GM23338 (cell line): ENCODE results near the gene CCDC183. TPM values are rescaled to one million over a fixed set of nuclear protein-coding genes. Genes with fewer than 3 reads are reported as not detected.

ENCODE experiments used
- ATAC-seq: fragments of 200-7000 bp; cut with Tn5 transposase; 3 replicates; pipeline ENCODE4 v1.9.1; 2020
- DNase-seq: peaks from one replicate; pipeline ENCODE4 v3.0.0-alpha.2; 2015; ENCODE audit warnings: low spot score
- H2AFZ ChIP-seq: fragments of 200-600 bp; sonication (generic); 2 replicates; pipeline ENCODE4 v1.8.0; 2016; ENCODE audit warnings: antibody characterized with exemption, mild to moderate bottlenecking, moderate library complexity
- H3F3A ChIP-seq: fragments of 200-600 bp; sonication (generic); replicated peaks from 2 replicates; pipeline ENCODE4 v1.8.0; 2017; ENCODE audit warnings: antibody characterized with exemption, mixed run types, low read depth
- H3K27ac ChIP-seq: fragments of 200-600 bp; sonication (generic); 2 replicates; pipeline ENCODE4 v1.6.1; 2016; ENCODE audit warnings: low read depth
- H3K27me3 ChIP-seq: fragments of 200-600 bp; sonication (generic); 2 replicates; pipeline ENCODE4 v1.8.0; 2016; ENCODE audit warnings: mild to moderate bottlenecking, mixed run types, moderate library complexity; ENCODE audit not compliant: insufficient read depth
- H3K36me3 ChIP-seq: fragments of 200-600 bp; sonication (generic); 2 replicates; pipeline ENCODE4 v1.8.0; 2016; ENCODE audit warnings: mild to moderate bottlenecking; ENCODE audit not compliant: insufficient read depth
- H3K4me1 ChIP-seq: fragments of 200-600 bp; sonication (generic); 2 replicates; pipeline ENCODE4 v1.8.0; 2016; ENCODE audit warnings: mild to moderate bottlenecking, moderate library complexity; ENCODE audit not compliant: insufficient read depth
- H3K4me2 ChIP-seq: fragments of 200-600 bp; sonication (generic); 2 replicates; pipeline ENCODE4 v1.7.1; 2017; ENCODE audit warnings: mixed run types
- H3K4me3 ChIP-seq: fragments of 200-600 bp; sonication (generic); 2 replicates; pipeline ENCODE4 v1.6.1; 2016; ENCODE audit warnings: mixed run types
- H3K79me2 ChIP-seq: fragments of 200-600 bp; sonication (generic); replicated peaks from 2 replicates; pipeline ENCODE4 v1.8.0; 2017; ENCODE audit warnings: mild to moderate bottlenecking; ENCODE audit not compliant: insufficient read depth
- H3K9me2 ChIP-seq: fragments of 200-600 bp; sonication (generic); 2 replicates; pipeline ENCODE4 v1.8.0; 2017; ENCODE audit not compliant: insufficient read depth
- H4K20me1 ChIP-seq: fragments of 200-600 bp; sonication (generic); replicated peaks from 2 replicates; pipeline ENCODE4 v1.8.0; 2017; ENCODE audit warnings: mild to moderate bottlenecking; ENCODE audit not compliant: insufficient read depth
- H3K27ac Mint-ChIP-seq: 2 replicates; pipeline ENCODE4 v1.8.0; 2020; ENCODE audit warnings: inconsistent platforms, mild to moderate bottlenecking, moderate library complexity, mixed read lengths
- H3K27me3 Mint-ChIP-seq: 3 replicates; pipeline ENCODE4 v1.8.0; 2022; ENCODE audit warnings: low read depth, mild to moderate bottlenecking, moderate library complexity, mixed read lengths, inconsistent platforms; ENCODE audit not compliant: insufficient read depth, poor library complexity
- H3K36me3 Mint-ChIP-seq: 3 replicates; pipeline ENCODE4 v1.8.0; 2021; ENCODE audit warnings: low read depth, mild to moderate bottlenecking, inconsistent platforms, moderate library complexity, mixed read lengths
- H3K4me1 Mint-ChIP-seq: 3 replicates; pipeline ENCODE4 v1.8.0; 2020; ENCODE audit warnings: mild to moderate bottlenecking, inconsistent platforms, mixed read lengths
- H3K4me3 Mint-ChIP-seq: 3 replicates; pipeline ENCODE4 v1.8.0; 2021; ENCODE audit warnings: moderate library complexity, mild to moderate bottlenecking, inconsistent platforms, mixed read lengths
- H3K9me3 Mint-ChIP-seq: 3 replicates; pipeline ENCODE4 v1.8.0; 2020; ENCODE audit warnings: moderate library complexity, mild to moderate bottlenecking, inconsistent platforms, mixed read lengths
- CREB1 ChIP-seq: fragments of 250-450 bp; sonication (Bioruptor Pico); IDR thresholded peaks from 2 replicates; pipeline ENCODE4 v1.5.0; 2020; ENCODE audit warnings: low read depth, mild to moderate bottlenecking, moderate library complexity
- CTCF ChIP-seq, 2 experiments: fragments of 200-600 bp in 1 of 2; sonication (generic) in 1 of 2; conservative IDR thresholded peaks; 2 replicates each; pipeline versions ENCODE4 v1.5.1 to v1.6.1; 2016 to 2017; ENCODE audit warnings: antibody characterized with exemption in 2 of 2, low read depth in 2 of 2, mild to moderate bottlenecking in 2 of 2, moderate library complexity in 1 of 2
- ETS1 ChIP-seq: IDR thresholded peaks from 2 replicates; pipeline ENCODE4 v1.6.1; 2016; ENCODE audit warnings: antibody characterized with exemption
- EZH2 ChIP-seq: fragments of 200-600 bp; sonication (generic); IDR thresholded peaks from one replicate; pipeline ENCODE4 v1.8.0; 2017; ENCODE audit warnings: antibody characterized with exemption, mild to moderate bottlenecking, low read depth; ENCODE audit not compliant: unreplicated experiment
- POLR2AphosphoS5 ChIP-seq: IDR thresholded peaks from 2 replicates; pipeline ENCODE4 v1.6.1; 2016; ENCODE audit warnings: antibody characterized with exemption, low read depth
- STAT1 ChIP-seq: IDR thresholded peaks from one replicate; pipeline ENCODE4 v1.6.1; 2016; ENCODE audit warnings: antibody characterized with exemption; ENCODE audit not compliant: unreplicated experiment
- ZNF114 ChIP-seq: fragments of 250-450 bp; sonication (Bioruptor Pico); IDR thresholded peaks from 2 replicates; pipeline ENCODE4 v1.5.0; 2020; ENCODE audit warnings: mild to moderate bottlenecking, moderate library complexity
- polyA plus RNA-seq: library from polyadenylated mRNA; unstranded; fragments of >200 nt; fragmentation: Nextera tagmentation; extraction: Ambion mirVana; gene quantifications from 2 replicates; pipeline ENCODE4 v1.2.1, GENCODE V29; 2016
- total RNA-seq: library from RNA; depleted of rRNA; stranded (reverse); fragments of >200 nt; shearing (Covaris generic); gene quantifications from 2 replicates; pipeline ENCODE4 v1.2.3, GENCODE V29; 2014

The CCDC183 gene
- total and polyA plus RNA-seq, 2 experiments from 2014 or later = 1.1 to 1.2 TPM

GRCh38 chr9:136789523-136789937 lies 6.6 kb upstream of the CCDC183 start:
- Histone ChIP-seq H3K79me2 (0 out of 2 replicates have a peak, but pooled peaks cover 4% of the 10 kb centered on the region), H2AFZ (no peak overlapping the region), H3K4me2 (no peak overlapping the region), H4K20me1 (peaks cover 14% of the 10 kb centered on the region), H3K4me3 (no peak overlapping the region), H3K36me3 (no peaks in the 10 kb centered on the region), H3K4me1 (peaks cover 4% of the 10 kb centered on the region; the same call in 1 of the 2 replicates), H3K9me2 (no peaks in the 10 kb centered on the region), H3K27me3 (no peaks in the 10 kb centered on the region), H3K27ac (no peak overlapping the region), H3F3A (0 out of 2 replicates have a peak, but pooled peaks cover 6% of the 10 kb centered on the region)
- Mint-ChIP-seq H3K27ac (no peak overlapping the region), H3K4me3 (no peak overlapping the region), H3K27me3 (peaks cover 13% of the 10 kb centered on the region), H3K36me3 (peaks cover 8% of the 10 kb centered on the region; the same call in 2 of the 3 replicates), H3K9me3 (no peaks in the 10 kb centered on the region), H3K4me1 (peaks cover 16% of the 10 kb centered on the region)
- DNase-seq = no peak
- no peak for TF ChIP-seq STAT1
- no peak for TF ChIP-seq ZNF114 (CRISPR knock-in tag)
- ATAC-seq = no peak

GRCh38 chr9:136790640-136791515 lies 5.3 kb upstream of the CCDC183 start, which contains the start of gene TMEM141:
TMEM141 (plus strand) TSS chr9:136791344; CDS start chr9:136791371, 27 bp downstream.
- H4K20me1 ChIP-seq = peaks cover 14% of the 10 kb centered on the region
- H3K36me3 ChIP-seq = no peaks in the 10 kb centered on the region
- H3K4me2 ChIP-seq = peak within 1 kb of the TSS; percentile 88
- Mint-ChIP-seq H3K9me3 (no peaks in the 10 kb centered on the region), H3K4me1 (peaks cover 18% of the 10 kb centered on the region), H3K27ac (peak within 1 kb of the TSS; percentile 94), H3K27me3 (peaks cover 17% of the 10 kb centered on the region), H3K4me3 (peak within 1 kb of the TSS; percentile 84), H3K36me3 (peaks cover 8% of the 10 kb centered on the region; the same call in 2 of the 3 replicates)
- DNase-seq (peak; percentile 100), ATAC-seq (peak; percentile 86)
- H2AFZ ChIP-seq = peak within 1 kb of the TSS; percentile 86; the same call in 1 of the 2 replicates
- peak within 1 kb of the TSS; percentile 91 for H3K4me3 ChIP-seq
- H3K4me1 ChIP-seq = peaks cover 4% of the 10 kb centered on the region
- TF ChIP-seq CREB1 (CRISPR knock-in tag) (0 out of 2 replicates have a peak, but pooled peaks have one; percentile 42), STAT1 (no peak), POLR2AphosphoS5 (peak; percentile 93)
- no peaks in the 10 kb centered on the region for H3K9me2 ChIP-seq
- 0 out of 2 replicates have a peak, but pooled peaks cover 6% of the 10 kb centered on the region for H3F3A ChIP-seq
- H3K79me2 ChIP-seq = 0 out of 2 replicates have a peak, but pooled peaks cover 4% of the 10 kb centered on the region
- H3K27me3 ChIP-seq = no peaks in the 10 kb centered on the region
- H3K27ac ChIP-seq = 0 out of 2 replicates have a peak within 1 kb of the TSS, but pooled peaks have one; percentile 26

GRCh38 chr9:136791516-136792276 lies 4.4 kb upstream of the CCDC183 start:
- peaks cover 12% of the 10 kb centered on the region for H3K4me1 ChIP-seq
- H3F3A ChIP-seq = 0 out of 2 replicates have a peak, but pooled peaks cover 6% of the 10 kb centered on the region
- no peaks in the 10 kb centered on the region for H3K9me2 ChIP-seq
- ATAC-seq (peak; percentile 70), DNase-seq (peak; percentile 88)
- Mint-ChIP-seq H3K27me3 (peaks cover 17% of the 10 kb centered on the region), H3K27ac (peak overlapping the region; percentile 94), H3K4me3 (peak overlapping the region; percentile 84), H3K9me3 (no peaks in the 10 kb centered on the region), H3K4me1 (peaks cover 26% of the 10 kb centered on the region), H3K36me3 (peaks cover 8% of the 10 kb centered on the region; the same call in 2 of the 3 replicates)
- H3K4me3 ChIP-seq = peak overlapping the region; percentile 91
- H3K27ac ChIP-seq = 0 out of 2 replicates have a peak overlapping the region, but pooled peaks have one; percentile 26
- peaks cover 14% of the 10 kb centered on the region for H4K20me1 ChIP-seq
- no peaks in the 10 kb centered on the region for H3K36me3 ChIP-seq
- TF ChIP-seq CTCF (conservative IDR thresholded peaks at IDR 0.05; ENCODE audit: low read depth in 2 of 2) (peak; percentile 88 to 95), ZNF114 (CRISPR knock-in tag) (no peak), EZH2 (no peak), CREB1 (CRISPR knock-in tag) (peak; percentile 44), ETS1 (no peak)
- H2AFZ ChIP-seq = peak overlapping the region; percentile 86; the same call in 1 of the 2 replicates
- 0 out of 2 replicates have a peak, but pooled peaks cover 4% of the 10 kb centered on the region for H3K79me2 ChIP-seq
- H3K27me3 ChIP-seq = no peaks in the 10 kb centered on the region
- H3K4me2 ChIP-seq = peak overlapping the region; percentile 88
